ENCODE results near the gene MYO7B.

MYO7B gene

GRCh38 chr2:127634066-127634617, 98.7 kb downstream of the MYO7B start:
- no peak for DNase-seq (ENCODE audit: low spot score)
- Mint-ChIP-seq H3K4me1 (ENCODE audit: low read depth) (peaks cover 21% of the 10 kb centered on the region), H3K27me3 (ENCODE audit: low read depth) (no peaks in the 10 kb centered on the region), H3K4me3 (no peak overlapping the region), H3K36me3 (ENCODE audit: low read depth) (no peaks in the 10 kb centered on the region), H3K9me3 (no peaks in the 10 kb centered on the region), H3K27ac (no peak overlapping the region)

GRCh38 chr2:127634626-127635379, 99.3 kb downstream of the MYO7B start:
- Mint-ChIP-seq H3K4me3 (no peak overlapping the region), H3K27me3 (ENCODE audit: low read depth) (no peaks in the 10 kb centered on the region), H3K36me3 (ENCODE audit: low read depth) (no peaks in the 10 kb centered on the region), H3K27ac (no peak overlapping the region), H3K4me1 (ENCODE audit: low read depth) (peaks cover 23% of the 10 kb centered on the region), H3K9me3 (no peaks in the 10 kb centered on the region)
- DNase-seq (ENCODE audit: low spot score) = no peak

- no peaks in the 10 kb centered on the region for H3K27me3 Mint-ChIP-seq (ENCODE audit: low read depth)
Observed at GRCh38 chr2:127635380-127636237, 100.1 kb downstream of the MYO7B start.

GRCh38 chr2:127636248-127637235, 101.1 kb downstream of the MYO7B start:
- no peaks in the 10 kb centered on the region for H3K9me3 Mint-ChIP-seq
- H3K36me3 Mint-ChIP-seq (ENCODE audit: low read depth) = no peaks in the 10 kb centered on the region
- H3K4me3 Mint-ChIP-seq = no peak overlapping the region
- DNase-seq (ENCODE audit: low spot score) = no peak
- no peaks in the 10 kb centered on the region for H3K27me3 Mint-ChIP-seq (ENCODE audit: low read depth)
- peaks cover 28% of the 10 kb centered on the region for H3K4me1 Mint-ChIP-seq (ENCODE audit: low read depth)
- H3K27ac Mint-ChIP-seq = no peak overlapping the region

More at GRCh38 chr2:127635380-127636237, 100.1 kb downstream of the MYO7B start:
- DNase-seq (ENCODE audit: low spot score) = no peak
- no peak overlapping the region for H3K4me3 Mint-ChIP-seq
- H3K27ac Mint-ChIP-seq = no peak overlapping the region
- no peaks in the 10 kb centered on the region for H3K36me3 Mint-ChIP-seq (ENCODE audit: low read depth)
- no peaks in the 10 kb centered on the region for H3K9me3 Mint-ChIP-seq
- H3K4me1 Mint-ChIP-seq (ENCODE audit: low read depth) = peaks cover 26% of the 10 kb centered on the region

- Mint-ChIP-seq H3K27ac (peak overlapping the region; percentile 26), H3K27me3 (ENCODE audit: low read depth) (no peaks in the 10 kb centered on the region), H3K4me3 (no peak overlapping the region), H3K36me3 (ENCODE audit: low read depth) (no peaks in the 10 kb centered on the region), H3K9me3 (no peaks in the 10 kb centered on the region), H3K4me1 (ENCODE audit: low read depth) (peaks cover 28% of the 10 kb centered on the region)
- DNase-seq (ENCODE audit: low spot score) = no peak
Observed at GRCh38 chr2:127637236-127637630, 101.8 kb downstream of the MYO7B start.

GRCh38 chr2:127637725-127638252, 102.3 kb downstream of the MYO7B start:
- no peaks in the 10 kb centered on the region for H3K36me3 Mint-ChIP-seq (ENCODE audit: low read depth)
- H3K27me3 Mint-ChIP-seq (ENCODE audit: low read depth) = no peaks in the 10 kb centered on the region
- peaks cover 28% of the 10 kb centered on the region for H3K4me1 Mint-ChIP-seq (ENCODE audit: low read depth)
- peak overlapping the region; percentile 84 for H3K27ac Mint-ChIP-seq
- peak overlapping the region; percentile 76 for H3K4me3 Mint-ChIP-seq
- H3K9me3 Mint-ChIP-seq = no peaks in the 10 kb centered on the region
- no peak for DNase-seq (ENCODE audit: low spot score)

GRCh38 chr2:127638361-127639110, 103.1 kb downstream of the MYO7B start:
- no peaks in the 10 kb centered on the region for H3K36me3 Mint-ChIP-seq (ENCODE audit: low read depth)
- H3K9me3 Mint-ChIP-seq = no peaks in the 10 kb centered on the region
- H3K27me3 Mint-ChIP-seq (ENCODE audit: low read depth) = no peaks in the 10 kb centered on the region
- H3K27ac Mint-ChIP-seq = peak overlapping the region; percentile 84
- H3K4me1 Mint-ChIP-seq (ENCODE audit: low read depth) = peaks cover 23% of the 10 kb centered on the region
- DNase-seq (ENCODE audit: low spot score) = no peak
- peak overlapping the region; percentile 76 for H3K4me3 Mint-ChIP-seq

GRCh38 chr2:127639111-127639474, 103.6 kb downstream of the MYO7B start:
- H3K9me3 Mint-ChIP-seq = no peaks in the 10 kb centered on the region

GRCh38 chr2:127640082-127641072, 104.9 kb downstream of the MYO7B start:
- Mint-ChIP-seq H3K4me3 (peak overlapping the region; percentile 54), H3K36me3 (ENCODE audit: low read depth) (no peaks in the 10 kb centered on the region), H3K27ac (peak overlapping the region; percentile 78), H3K4me1 (ENCODE audit: low read depth) (peaks cover 22% of the 10 kb centered on the region), H3K27me3 (ENCODE audit: low read depth) (no peaks in the 10 kb centered on the region), H3K9me3 (no peaks in the 10 kb centered on the region)
- DNase-seq (ENCODE audit: low spot score) = peak; percentile 14

More at GRCh38 chr2:127639111-127639474, 103.6 kb downstream of the MYO7B start:
- H3K4me3 Mint-ChIP-seq = peak overlapping the region; percentile 48
- H3K36me3 Mint-ChIP-seq (ENCODE audit: low read depth) = no peaks in the 10 kb centered on the region
- H3K4me1 Mint-ChIP-seq (ENCODE audit: low read depth) = peaks cover 22% of the 10 kb centered on the region
- no peak for DNase-seq (ENCODE audit: low spot score)
- no peaks in the 10 kb centered on the region for H3K27me3 Mint-ChIP-seq (ENCODE audit: low read depth)
- peak overlapping the region; percentile 82 for H3K27ac Mint-ChIP-seq

GRCh38 chr2:127641133-127641532, 105.7 kb downstream of the MYO7B start:
- Mint-ChIP-seq H3K4me1 (ENCODE audit: low read depth) (peaks cover 22% of the 10 kb centered on the region), H3K27me3 (ENCODE audit: low read depth) (no peaks in the 10 kb centered on the region), H3K9me3 (no peaks in the 10 kb centered on the region), H3K36me3 (ENCODE audit: low read depth) (no peaks in the 10 kb centered on the region), H3K4me3 (peak overlapping the region; percentile 54), H3K27ac (no peak overlapping the region)
- no peak for DNase-seq (ENCODE audit: low spot score)

- peak; percentile 10 for DNase-seq (ENCODE audit: low spot score)
- Mint-ChIP-seq H3K4me1 (ENCODE audit: low read depth) (peaks cover 20% of the 10 kb centered on the region), H3K27me3 (ENCODE audit: low read depth) (no peaks in the 10 kb centered on the region)
Observed at GRCh38 chr2:127641846-127642507, 106.5 kb downstream of the MYO7B start.

More at GRCh38 chr2:127641846-127642507, 106.5 kb downstream of the MYO7B start:
- Mint-ChIP-seq H3K9me3 (no peaks in the 10 kb centered on the region), H3K4me3 (peak overlapping the region; percentile 45), H3K36me3 (ENCODE audit: low read depth) (no peaks in the 10 kb centered on the region), H3K27ac (peak overlapping the region; percentile 41)

All from T-helper 2 cell treated with Interferon-gamma antibody and Interleukin-4, amounts not matched to agents 5 μg/mL and 100 μg/mL, for 36 hours (primary cell).